OCI-LY7 (cell line): ENCODE results near the gene WDFY4.

ENCODE experiments used
- CTCF ChIP-seq: fragments of 200-600 bp; sonication (generic); conservative IDR thresholded peaks from 2 replicates; pipeline ENCODE4 v1.5.1; 2014; ENCODE audit warnings: mild to moderate bottlenecking, antibody characterized with exemption, low read length, moderate library complexity, mixed read lengths
- EZH2phosphoT487 ChIP-seq: fragments of 200-600 bp; sonication (generic); IDR thresholded peaks from 2 replicates; pipeline ENCODE4 v1.6.1; 2018; ENCODE audit warnings: low read depth, borderline replicate concordance, mild to moderate bottlenecking, mixed run types, antibody characterized with exemption, low read length, moderate library complexity, mixed read lengths

GRCh38 chr10:48697821-48698764 is 13.4 kb downstream of the WDFY4 start:
- TF ChIP-seq CTCF (no peak), EZH2phosphoT487 (no peak)
